Measurements from ENCODE around the gene JUN.

- TF ChIP-seq CTCF (IDR thresholded peaks at IDR 0.05): no peak
- no peak for TF ChIP-seq POLR2A (IDR thresholded peaks at IDR 0.05)
Measured at GRCh38 chr1:58799650-58800049, 15.8 kb upstream of the JUN start.
